B cell (primary cell): ENCODE results near the gene C2CD3. TPM values are rescaled to one million over a fixed set of nuclear protein-coding genes. Genes with fewer than 3 reads are reported as not detected.

Experiments
- ATAC-seq: fragments of 200-7000 bp; cut with Tn5 transposase; one replicate; pipeline ENCODE4 v1.10.0; 2021; ENCODE audit warnings: low read depth, mild to moderate bottlenecking, moderate number of reproducible peaks, moderate library complexity
- CTCF ChIA-PET: fragments of 350-600 bp; sonication (Branson Sonifier 250); formaldehyde crosslinking; loops from one replicate; lab custom pipeline; 2021; ENCODE audit warnings: antibody characterized with exemption, inconsistent platforms; lab: Charles Lee
- POLR2A ChIA-PET: fragments of 350-600 bp; sonication (Branson Sonifier 250); formaldehyde crosslinking; loops from one replicate; lab custom pipeline; 2021; ENCODE audit warnings: antibody characterized with exemption; lab: Charles Lee
- DNase-seq: peaks from one replicate; pipeline ENCODE4 v3.0.0; 2013
- H2AFZ ChIP-seq: 2 replicates; pipeline ENCODE4 v1.6.1; 2012; ENCODE audit warnings: mild to moderate bottlenecking, low read depth, low read length; ENCODE audit not compliant: insufficient read depth, poor library complexity, severe bottlenecking
- H3K27ac ChIP-seq, 2 donors: 1 replicate in 1 of 2; 2 replicates in 1 of 2; pipeline ENCODE4 v1.5.1; 2012 to 2013; ENCODE audit warnings: low read length in 2 of 2, mild to moderate bottlenecking in 2 of 2, moderate library complexity in 1 of 2
- H3K27me3 ChIP-seq, 4 experiments: fragments of 200-600 bp in 1 of 4; sonication (generic) in 1 of 4; replicated peaks in 1 of 4; 1 replicate in 2 of 4; 2 replicates in 2 of 4; pipeline versions ENCODE4 v1.6.1 to v1.7.0; 2013 to 2016; ENCODE audit warnings: low read length in 3 of 4, mild to moderate bottlenecking in 2 of 4, mixed read lengths in 1 of 4, moderate library complexity in 1 of 4; ENCODE audit not compliant: insufficient read depth in 4 of 4, control insufficient read depth in 3 of 4; ENCODE audit errors: control extremely low read depth in 1 of 4
- H3K36me3 ChIP-seq, 2 experiments: replicated peaks in 1 of 2; 1 replicate in 1 of 2; 2 replicates in 1 of 2; pipeline versions ENCODE4 v1.6.1 to v1.7.1; 2013; ENCODE audit warnings: low read length in 1 of 2; ENCODE audit not compliant: insufficient read depth in 2 of 2, control insufficient read depth in 1 of 2; ENCODE audit errors: control extremely low read depth in 1 of 2, extremely low read depth in 1 of 2
- H3K4me1 ChIP-seq, 2 donors: fragments of 200-600 bp in 1 of 2; sonication (generic) in 1 of 2; 1 replicate in 1 of 2; 2 replicates in 1 of 2; pipeline versions ENCODE4 v1.5.1 to v1.6.1; 2013 to 2017; ENCODE audit warnings: low read length in 2 of 2; ENCODE audit not compliant: control insufficient read depth in 2 of 2, insufficient read depth in 2 of 2
- H3K4me2 ChIP-seq: replicated peaks from 2 replicates; pipeline ENCODE3; 2012; ENCODE audit warnings: mild to moderate bottlenecking, low read depth, low read length; ENCODE audit not compliant: poor library complexity, severe bottlenecking
- H3K4me3 ChIP-seq, 5 experiments: fragments of 200-600 bp in 1 of 5; sonication (generic) in 1 of 5; 1 replicate in 3 of 5; 2 replicates in 2 of 5; pipeline versions ENCODE4 v1.5.1 to v1.7.0; 2011 to 2016; ENCODE audit warnings: low read length in 4 of 5, mild to moderate bottlenecking in 4 of 5, low read depth in 2 of 5, control low read depth in 1 of 5, moderate library complexity in 1 of 5; ENCODE audit not compliant: insufficient read depth in 1 of 5; ENCODE audit errors: control extremely low read depth in 1 of 5, extremely low read depth in 1 of 5
- H3K79me2 ChIP-seq: fragments of 200-600 bp; sonication (generic); one replicate; pipeline ENCODE4 v1.6.0; 2016; ENCODE audit warnings: low read length; ENCODE audit not compliant: control insufficient read depth, insufficient read depth
- H3K9ac ChIP-seq: fragments of 200-600 bp; sonication (generic); 2 replicates; pipeline ENCODE4 v1.6.1; 2017; ENCODE audit warnings: mild to moderate bottlenecking, low read length, moderate library complexity
- H3K9me3 ChIP-seq, 3 donors: one replicate each; pipeline versions ENCODE4 v1.6.1 to v1.7.1; 2013; ENCODE audit warnings: low read length in 2 of 3; ENCODE audit not compliant: control insufficient read depth in 2 of 3, insufficient read depth in 1 of 3; ENCODE audit errors: control extremely low read depth in 1 of 3
- H4K20me1 ChIP-seq: 2 replicates; pipeline ENCODE4 v1.6.0; 2012; ENCODE audit warnings: mild to moderate bottlenecking, low read length; ENCODE audit not compliant: insufficient read depth, control insufficient read depth, poor library complexity, severe bottlenecking
- H3K27ac Mint-ChIP-seq: one replicate; pipeline ENCODE4 v1.8.0; 2021; ENCODE audit warnings: mixed read lengths
- H3K27me3 Mint-ChIP-seq: one replicate; pipeline ENCODE4 v1.8.0; 2021; ENCODE audit warnings: mixed read lengths
- H3K4me1 Mint-ChIP-seq: one replicate; pipeline ENCODE4 v1.8.0; 2021; ENCODE audit warnings: mixed read lengths
- H3K4me3 Mint-ChIP-seq: one replicate; pipeline ENCODE4 v1.8.0; 2021; ENCODE audit warnings: mixed read lengths
- H3K9me3 Mint-ChIP-seq: one replicate; pipeline ENCODE4 v1.8.0; 2022; ENCODE audit warnings: mixed read lengths; ENCODE audit not compliant: insufficient read depth
- CTCF ChIP-seq: fragments of 200-600 bp; IDR thresholded peaks from one replicate; pipeline ENCODE4 v1.8.0; 2022; ENCODE audit warnings: antibody characterized with exemption, mild to moderate bottlenecking
- EZH2 ChIP-seq: IDR thresholded peaks from 2 replicates; pipeline ENCODE4 v1.6.1; 2012; ENCODE audit warnings: borderline replicate concordance, low read depth, mild to moderate bottlenecking, moderate library complexity, low read length; ENCODE audit not compliant: insufficient read depth, poor library complexity, severe bottlenecking
- WGBS: methylation state at CpG from one replicate; pipeline ENCODE4 v1.1.5; 2013; ENCODE audit warnings: missing lambda C conversion rate; ENCODE audit not compliant: insufficient coverage; 5-methylcytosine and 5-hydroxymethylcytosine counted together
- intact Hi-C: fragments of 100-400 bp; cut with micrococcal nuclease; formaldehyde crosslinking; loops from one replicate; pipeline ENCODE4 v1.10.0; 2022
- polyA plus RNA-seq: library from polyadenylated mRNA; depleted of rRNA; stranded (reverse); fragments of >200 nt; gene quantifications from 2 replicates; pipeline ENCODE4 v1.2.3, GENCODE V29; 2012
- total RNA-seq, 2 donors: library from RNA; stranded (reverse); fragments of 120-200 nt in 1 of 2; gene quantifications; 1 replicate in 1 of 2; 2 replicates in 1 of 2; pipeline versions ENCODE4 v1.2.3 to v1.2.4, GENCODE V29; 2013 to 2022

Gene C2CD3
- total and polyA plus RNA-seq, 2 donors (not counting 1 experiment from before 2014, with no cell fraction given) = 19.8 to 69.0 TPM

- no peak overlapping the region for H3K9ac ChIP-seq
- H3K79me2 ChIP-seq = peaks cover 2% of the 10 kb centered on the region
- intact Hi-C loops = no loop called here
- CTCF ChIA-PET = interaction anchor here (1.2 to 9.9 kb wide), 3 partner anchors 11 to 62 kb away, joined by 3 to 97 read pairs (median 4); partner anchors contain the start of gene UCP2
- no peak for DNase-seq
- H3K4me2 ChIP-seq = peak overlapping the region; percentile 36
- Mint-ChIP-seq H3K9me3 (no peaks in the 10 kb centered on the region), H3K4me1 (peaks cover 76% of the 10 kb centered on the region), H3K27me3 (no peaks in the 10 kb centered on the region), H3K4me3 (peak overlapping the region; percentile 1), H3K27ac (peak overlapping the region; percentile 96)
- H3K4me3 ChIP-seq = no peak overlapping the region
- POLR2A ChIA-PET = interaction anchor here (0.5 to 9.4 kb wide), 9 partner anchors 11 to 124 kb away, joined by 3 to 155 read pairs (median 4); partner anchors contain the start of gene UCP2
- H4K20me1 ChIP-seq = peaks cover 29% of the 10 kb centered on the region
- TF ChIP-seq EZH2 (no peak), CTCF (no peak)
- H3K9me3 ChIP-seq = no peaks in the 10 kb centered on the region
- no peak for ATAC-seq
- peaks cover 66 to 75% of the 10 kb centered on the region in 2 donors for H3K4me1 ChIP-seq
- H2AFZ ChIP-seq = no peak overlapping the region
- H3K27me3 ChIP-seq = no peaks in the 10 kb centered on the region
- 73% methylated on average over 3 of the region's 13 CpGs for WGBS
- peak overlapping the region; percentile 48 to 78 for H3K27ac ChIP-seq
- peaks cover 0 to 13% of the 10 kb centered on the region in 2 experiments for H3K36me3 ChIP-seq
These were observed 200.6 kb downstream of the C2CD3 start for GRCh38 chr11:73969991-73970800.

GRCh38 chr11:73969091-73969490 is 201.7 kb downstream of the C2CD3 start:
- Mint-ChIP-seq H3K27ac (peak overlapping the region; percentile 96), H3K4me3 (no peak overlapping the region), H3K9me3 (no peaks in the 10 kb centered on the region), H3K4me1 (peaks cover 70% of the 10 kb centered on the region), H3K27me3 (no peaks in the 10 kb centered on the region)
- peaks cover 8% of the 10 kb centered on the region for H3K79me2 ChIP-seq
- H4K20me1 ChIP-seq = peaks cover 18% of the 10 kb centered on the region
- ChIA-PET CTCF (interaction anchor here (0.8 to 9.9 kb wide), 2 partner anchors 13 to 65 kb away, joined by 3 to 97 read pairs; partner anchors contain the start of gene UCP2), POLR2A (interaction anchor here (0.6 to 9.4 kb wide), 3 partner anchors 12 to 28 kb away, joined by 3 to 155 read pairs (median 3); partner anchors contain the start of gene UCP2)
- H3K36me3 ChIP-seq = peaks cover 0 to 2% of the 10 kb centered on the region in 2 experiments
- 100% methylated on average over 1 of the region's 2 CpGs for WGBS
- H3K9me3 ChIP-seq = no peaks in the 10 kb centered on the region
- ATAC-seq (no peak), DNase-seq (peak; percentile 51)
- peak overlapping the region; percentile 48 to 78 for H3K27ac ChIP-seq
- H3K9ac ChIP-seq = no peak overlapping the region
- no peak overlapping the region for H2AFZ ChIP-seq
- H3K4me2 ChIP-seq = peak overlapping the region; percentile 36
- H3K27me3 ChIP-seq = no peaks in the 10 kb centered on the region
- TF ChIP-seq CTCF (no peak), EZH2 (no peak)
- H3K4me1 ChIP-seq = peaks cover 60 to 73% of the 10 kb centered on the region in 2 donors
- intact Hi-C loops = no loop called here
- no peak overlapping the region for H3K4me3 ChIP-seq
